Activated CD4-positive, alpha-beta T cell treated with anti-CD3 and anti-CD28 coated beads, Interleukin-2, amount 10 ng/mL, durations not matched to agents 24 days and 14 days (primary cell): ENCODE results near the gene SPAG9. TPM values are rescaled to one million over a fixed set of nuclear protein-coding genes. Genes with fewer than 3 reads are reported as not detected.

Experiments
- DNase-seq: peaks from one replicate; pipeline ENCODE4 v3.0.0; 2022
- H3K27ac Mint-ChIP-seq: one replicate; pipeline ENCODE4 v1.8.0; 2022; ENCODE audit warnings: mild to moderate bottlenecking, mixed read lengths
- H3K27me3 Mint-ChIP-seq: one replicate; pipeline ENCODE4 v1.8.0; 2022; ENCODE audit warnings: mixed read lengths
- H3K36me3 Mint-ChIP-seq: one replicate; pipeline ENCODE4 v1.8.0; 2022; ENCODE audit warnings: low read depth, mild to moderate bottlenecking, mixed read lengths
- H3K4me1 Mint-ChIP-seq: one replicate; pipeline ENCODE4 v1.8.0; 2021; ENCODE audit warnings: mixed read lengths
- H3K4me3 Mint-ChIP-seq: one replicate; pipeline ENCODE4 v1.8.0; 2022; ENCODE audit warnings: mild to moderate bottlenecking, moderate library complexity, mixed read lengths
- H3K9me3 Mint-ChIP-seq: one replicate; pipeline ENCODE4 v1.8.0; 2021; ENCODE audit warnings: mixed read lengths
- intact Hi-C: fragments of 100-400 bp; cut with micrococcal nuclease; formaldehyde crosslinking; loops from one replicate; pipeline ENCODE4 v1.15.1; 2023
- total RNA-seq: library from RNA; stranded (reverse); gene quantifications from 2 replicates; pipeline ENCODE4 v1.2.3, GENCODE V29; 2022

SPAG9 gene
- total RNA-seq, 1 donor from 2014 or later, result 47.5 TPM

GRCh38 chr17:50924800-50925199, 195.9 kb downstream of the SPAG9 start:
- peaks cover 7% of the 10 kb centered on the region for H3K27me3 Mint-ChIP-seq
- H3K4me3 Mint-ChIP-seq, result no peak overlapping the region
- intact Hi-C loops, result no loop called here
- no peaks in the 10 kb centered on the region for H3K36me3 Mint-ChIP-seq
- DNase-seq, result no peak
- H3K27ac Mint-ChIP-seq, result no peak overlapping the region
- no peaks in the 10 kb centered on the region for H3K9me3 Mint-ChIP-seq
- peaks cover 15% of the 10 kb centered on the region for H3K4me1 Mint-ChIP-seq

GRCh38 chr17:50924300-50924699, 196.4 kb downstream of the SPAG9 start:
- intact Hi-C loops, result no loop called here
- Mint-ChIP-seq H3K27me3 (peaks cover 6% of the 10 kb centered on the region), H3K4me1 (peaks cover 20% of the 10 kb centered on the region), H3K9me3 (no peaks in the 10 kb centered on the region), H3K27ac (no peak overlapping the region), H3K4me3 (no peak overlapping the region), H3K36me3 (no peaks in the 10 kb centered on the region)
- no peak for DNase-seq

- no peak overlapping the region for H3K4me3 Mint-ChIP-seq
- H3K27me3 Mint-ChIP-seq, result peaks cover 6% of the 10 kb centered on the region
- H3K9me3 Mint-ChIP-seq, result no peaks in the 10 kb centered on the region
- intact Hi-C loops, result no loop called here
- H3K36me3 Mint-ChIP-seq, result no peaks in the 10 kb centered on the region
- H3K27ac Mint-ChIP-seq, result no peak overlapping the region
- H3K4me1 Mint-ChIP-seq, result peaks cover 25% of the 10 kb centered on the region
- DNase-seq, result no peak
Observed at GRCh38 chr17:50923611-50924010, 197.1 kb downstream of the SPAG9 start.

- peaks cover 6% of the 10 kb centered on the region for H3K27me3 Mint-ChIP-seq
- peaks cover 29% of the 10 kb centered on the region for H3K4me1 Mint-ChIP-seq
- no peaks in the 10 kb centered on the region for H3K9me3 Mint-ChIP-seq
- DNase-seq, result no peak
- H3K36me3 Mint-ChIP-seq, result no peaks in the 10 kb centered on the region
- no peak overlapping the region for H3K27ac Mint-ChIP-seq
- intact Hi-C loops, result no loop called here
- H3K4me3 Mint-ChIP-seq, result no peak overlapping the region
Observed at GRCh38 chr17:50922721-50923405, 197.8 kb downstream of the SPAG9 start.

GRCh38 chr17:50922107-50922506, 198.6 kb downstream of the SPAG9 start:
- intact Hi-C loops, result no loop called here
- Mint-ChIP-seq H3K4me3 (no peak overlapping the region), H3K27me3 (peaks cover 6% of the 10 kb centered on the region), H3K4me1 (peaks cover 27% of the 10 kb centered on the region), H3K9me3 (no peaks in the 10 kb centered on the region), H3K27ac (no peak overlapping the region), H3K36me3 (no peaks in the 10 kb centered on the region)
- no peak for DNase-seq

GRCh38 chr17:50920891-50921586, 199.6 kb downstream of the SPAG9 start:
- Mint-ChIP-seq H3K9me3 (no peaks in the 10 kb centered on the region), H3K27me3 (peaks cover 6% of the 10 kb centered on the region), H3K4me1 (peaks cover 29% of the 10 kb centered on the region), H3K36me3 (no peaks in the 10 kb centered on the region), H3K4me3 (no peak overlapping the region), H3K27ac (peak overlapping the region; percentile 6)
- intact Hi-C loops, result no loop called here
- no peak for DNase-seq

GRCh38 chr17:50920041-50920410, 200.6 kb downstream of the SPAG9 start:
- Mint-ChIP-seq H3K4me3 (no peak overlapping the region), H3K27ac (peak overlapping the region; percentile 93), H3K4me1 (peaks cover 33% of the 10 kb centered on the region), H3K9me3 (no peaks in the 10 kb centered on the region), H3K36me3 (no peaks in the 10 kb centered on the region), H3K27me3 (peaks cover 5% of the 10 kb centered on the region)
- DNase-seq, result no peak
- intact Hi-C loops, result no loop called here

GRCh38 chr17:50919321-50920040, 201.2 kb downstream of the SPAG9 start:
- DNase-seq, result peak; percentile 95
- intact Hi-C loops, result loop anchor here (1.0 to 2.0 kb wide), 2 partner anchors 25 to 53 kb away; partner anchors contain the start of gene TOB1
- Mint-ChIP-seq H3K9me3 (no peaks in the 10 kb centered on the region), H3K4me1 (peaks cover 34% of the 10 kb centered on the region), H3K27ac (peak overlapping the region; percentile 93), H3K27me3 (no peaks in the 10 kb centered on the region), H3K36me3 (no peaks in the 10 kb centered on the region), H3K4me3 (peak overlapping the region; percentile 77)

- DNase-seq, result peak; percentile 80
- Mint-ChIP-seq H3K27ac (peak overlapping the region; percentile 93), H3K4me3 (peak overlapping the region; percentile 77), H3K4me1 (peaks cover 36% of the 10 kb centered on the region), H3K27me3 (no peaks in the 10 kb centered on the region), H3K36me3 (no peaks in the 10 kb centered on the region), H3K9me3 (no peaks in the 10 kb centered on the region)
- intact Hi-C loops, result loop anchor here (1.0 to 2.0 kb wide), 2 partner anchors 26 to 53 kb away; partner anchors contain the start of gene TOB1
Observed at GRCh38 chr17:50918933-50919296, 201.8 kb downstream of the SPAG9 start.

- intact Hi-C loops, result loop anchor here (2.0 kb wide), 1 partner anchor 26 kb away; no protein-coding TSS in a partner anchor
- Mint-ChIP-seq H3K27ac (peak overlapping the region; percentile 58), H3K4me3 (no peak overlapping the region), H3K9me3 (no peaks in the 10 kb centered on the region), H3K27me3 (no peaks in the 10 kb centered on the region), H3K36me3 (no peaks in the 10 kb centered on the region), H3K4me1 (peaks cover 37% of the 10 kb centered on the region)
- no peak for DNase-seq
Observed at GRCh38 chr17:50918071-50918932, 202.4 kb downstream of the SPAG9 start.

- Mint-ChIP-seq H3K4me1 (peaks cover 38% of the 10 kb centered on the region), H3K36me3 (no peaks in the 10 kb centered on the region), H3K9me3 (no peaks in the 10 kb centered on the region), H3K4me3 (no peak overlapping the region), H3K27ac (no peak overlapping the region), H3K27me3 (no peaks in the 10 kb centered on the region)
- intact Hi-C loops, result no loop called here
- DNase-seq, result no peak
Observed at GRCh38 chr17:50917418-50917743, 203.3 kb downstream of the SPAG9 start.

GRCh38 chr17:50916708-50917417, 203.8 kb downstream of the SPAG9 start:
- intact Hi-C loops, result no loop called here
- Mint-ChIP-seq H3K4me3 (no peak overlapping the region), H3K9me3 (no peaks in the 10 kb centered on the region), H3K36me3 (no peaks in the 10 kb centered on the region), H3K4me1 (peaks cover 42% of the 10 kb centered on the region), H3K27ac (peak overlapping the region; percentile 88), H3K27me3 (no peaks in the 10 kb centered on the region)
- no peak for DNase-seq
